CD4-positive, CD25-positive, alpha-beta regulatory T cell (primary cell): ENCODE measurements around the gene SPNS2. TPM values are rescaled to one million over a fixed set of nuclear protein-coding genes. Genes with fewer than 3 reads are reported as not detected.

Experiments
- ATAC-seq, 2 donors: fragments of 150-1000 bp; cut with Tn5 transposase; one replicate each; pipeline ENCODE4 v1.10.0; 2021; ENCODE audit warnings: low read depth in 2 of 2, moderate number of reproducible peaks in 2 of 2, moderate library complexity in 1 of 2
- DNase-seq, 3 donors: peaks; one replicate each; pipeline versions ENCODE4 v3.0.0 to v3.0.0-alpha.2; 2012 to 2022; ENCODE audit warnings: mixed read lengths in 1 of 3
- H3K27ac ChIP-seq: one replicate; pipeline ENCODE4 v1.7.0; 2013; ENCODE audit warnings: mild to moderate bottlenecking, low read length; ENCODE audit not compliant: insufficient read depth, poor library complexity, severe bottlenecking
- H3K27me3 ChIP-seq: one replicate; pipeline ENCODE4 v1.7.0; 2013; ENCODE audit warnings: low read length; ENCODE audit not compliant: control insufficient read depth, insufficient read depth
- H3K36me3 ChIP-seq: one replicate; pipeline ENCODE4 v1.7.0; 2013; ENCODE audit warnings: mild to moderate bottlenecking, low read length, moderate library complexity; ENCODE audit not compliant: control insufficient read depth, insufficient read depth
- H3K4me1 ChIP-seq: 2 replicates; pipeline ENCODE4 v1.7.0; 2013; ENCODE audit warnings: mild to moderate bottlenecking, low read length; ENCODE audit not compliant: insufficient read depth, control insufficient read depth, poor library complexity, severe bottlenecking
- H3K4me3 ChIP-seq: one replicate; pipeline ENCODE4 v1.7.0; 2013; ENCODE audit warnings: low read depth, mild to moderate bottlenecking, low read length, moderate library complexity
- H3K9me3 ChIP-seq, 2 experiments: 1 replicate in 1 of 2; 2 replicates in 1 of 2; pipeline ENCODE4 v1.7.0; 2013; ENCODE audit warnings: low read length in 2 of 2, mild to moderate bottlenecking in 1 of 2, moderate library complexity in 1 of 2; ENCODE audit not compliant: control insufficient read depth in 2 of 2
- H3K27ac Mint-ChIP-seq, 3 donors: one replicate each; pipeline ENCODE4 v1.8.0; 2020 to 2022; ENCODE audit warnings: mild to moderate bottlenecking in 3 of 3, mixed read lengths in 3 of 3, moderate library complexity in 2 of 3
- H3K27me3 Mint-ChIP-seq: one replicate; pipeline ENCODE4 v1.8.0; 2022; ENCODE audit warnings: mild to moderate bottlenecking, mixed read lengths
- H3K36me3 Mint-ChIP-seq: one replicate; pipeline ENCODE4 v1.8.0; 2020; ENCODE audit warnings: mixed read lengths
- H3K4me1 Mint-ChIP-seq, 4 donors: one replicate each; pipeline ENCODE4 v1.8.0; 2020 to 2022; ENCODE audit warnings: mixed read lengths in 4 of 4, mild to moderate bottlenecking in 1 of 4
- H3K4me3 Mint-ChIP-seq, 4 donors: one replicate each; pipeline ENCODE4 v1.8.0; 2020 to 2022; ENCODE audit warnings: mild to moderate bottlenecking in 4 of 4, mixed read lengths in 4 of 4, moderate library complexity in 3 of 4
- H3K9me3 Mint-ChIP-seq, 7 donors: one replicate each; pipeline ENCODE4 v1.8.0; 2020 to 2022; ENCODE audit warnings: mixed read lengths in 7 of 7, mild to moderate bottlenecking in 3 of 7, moderate library complexity in 2 of 7
- polyA plus RNA-seq, 4 donors: library from polyadenylated mRNA; unstranded; fragments of 300-500 nt; fragmentation: Illumina TruSeq; gene quantifications; one replicate each; pipeline ENCODE4 v1.2.3, GENCODE V29; 2021
- total RNA-seq: library from RNA; stranded (reverse); gene quantifications from one replicate; pipeline ENCODE4 v1.2.3, GENCODE V29; 2022

SPNS2 gene
- total and polyA plus RNA-seq, 5 donors from 2014 or later: 0.94 TPM; not detected in 4

- H3K4me1 ChIP-seq: peaks cover 6% of the 10 kb centered on the region
- no peaks in the 10 kb centered on the region for H3K36me3 ChIP-seq
- H3K4me3 ChIP-seq: no peak overlapping the region
- H3K9me3 ChIP-seq: no peaks in the 10 kb centered on the region
- H3K4me3 Mint-ChIP-seq: peak overlapping the region in 3 of 4 donors; percentile 28 to 87 (median 36)
- no peaks in the 10 kb centered on the region for H3K36me3 Mint-ChIP-seq
- no peak overlapping the region for H3K27ac Mint-ChIP-seq
- H3K27me3 Mint-ChIP-seq: peaks cover 32% of the 10 kb centered on the region
- H3K4me1 Mint-ChIP-seq: peaks cover 0 to 5% (median 2%) of the 10 kb centered on the region in 4 donors
- ATAC-seq (no peak), DNase-seq (no peak)
- H3K27me3 ChIP-seq: peaks cover 2% of the 10 kb centered on the region
- H3K9me3 Mint-ChIP-seq: no peaks in the 10 kb centered on the region
- H3K27ac ChIP-seq: no peak overlapping the region
Measured at GRCh38 chr17:4583206-4583605, 84.5 kb downstream of the SPNS2 start.

- DNase-seq: no peak
- H3K27me3 ChIP-seq: peaks cover 2% of the 10 kb centered on the region
Measured at GRCh38 chr17:4583782-4584100, 85.1 kb downstream of the SPNS2 start.

GRCh38 chr17:4584101-4584916, 85.6 kb downstream of the SPNS2 start, which contains the start of gene SMTNL2:
Gene SMTNL2 (plus strand): TSS chr17:4584529. CDS start chr17:4584606, 77 bp downstream.
- peak within 1 kb of the TSS in 3 of 4 donors; percentile 54 to 87 (median 73) for H3K4me3 Mint-ChIP-seq
- H3K4me1 Mint-ChIP-seq: peaks cover 0 to 5% (median 2%) of the 10 kb centered on the region in 4 donors
- no peaks in the 10 kb centered on the region for H3K9me3 ChIP-seq
- H3K4me1 ChIP-seq: peaks cover 6% of the 10 kb centered on the region
- H3K9me3 Mint-ChIP-seq: no peaks in the 10 kb centered on the region
- no peaks in the 10 kb centered on the region for H3K36me3 ChIP-seq
- H3K27ac Mint-ChIP-seq: no peak within 1 kb of the TSS
- ATAC-seq: peak in 1 of 2 donors; percentile 19
- DNase-seq: no peak
- H3K4me3 ChIP-seq: no peak within 1 kb of the TSS
- H3K27me3 ChIP-seq: peaks cover 2% of the 10 kb centered on the region
- H3K27ac ChIP-seq: no peak within 1 kb of the TSS
- peaks cover 32% of the 10 kb centered on the region for H3K27me3 Mint-ChIP-seq
- H3K36me3 Mint-ChIP-seq: no peaks in the 10 kb centered on the region

More at GRCh38 chr17:4583782-4584100, 85.1 kb downstream of the SPNS2 start:
- H3K36me3 Mint-ChIP-seq: no peaks in the 10 kb centered on the region
- H3K9me3 Mint-ChIP-seq: no peaks in the 10 kb centered on the region
- H3K27ac Mint-ChIP-seq: no peak overlapping the region
- H3K27me3 Mint-ChIP-seq: peaks cover 32% of the 10 kb centered on the region
- no peaks in the 10 kb centered on the region for H3K36me3 ChIP-seq
- peaks cover 0 to 5% (median 2%) of the 10 kb centered on the region in 4 donors for H3K4me1 Mint-ChIP-seq
- ATAC-seq: peak in 1 of 2 donors; percentile 60
- no peak overlapping the region for H3K27ac ChIP-seq
- H3K4me1 ChIP-seq: peaks cover 6% of the 10 kb centered on the region
- H3K4me3 Mint-ChIP-seq: peak overlapping the region in 3 of 4 donors; percentile 51 to 73 (median 52)
- H3K9me3 ChIP-seq: no peaks in the 10 kb centered on the region
- no peak overlapping the region for H3K4me3 ChIP-seq

- H3K4me3 ChIP-seq: no peak overlapping the region
- peak overlapping the region in 2 of 4 donors; percentile 39 to 54 for H3K4me3 Mint-ChIP-seq
Measured at GRCh38 chr17:4584917-4585637, 86.4 kb downstream of the SPNS2 start.

GRCh38 chr17:4585638-4585994, 86.9 kb downstream of the SPNS2 start:
- no peak overlapping the region for H3K4me3 Mint-ChIP-seq
- no peaks in the 10 kb centered on the region for H3K36me3 ChIP-seq
- peaks cover 0 to 5% (median 2%) of the 10 kb centered on the region in 4 donors for H3K4me1 Mint-ChIP-seq
- ATAC-seq (no peak), DNase-seq (no peak)
- H3K9me3 Mint-ChIP-seq: no peaks in the 10 kb centered on the region
- no peak overlapping the region for H3K27ac ChIP-seq
- H3K4me1 ChIP-seq: peaks cover 6% of the 10 kb centered on the region
- H3K4me3 ChIP-seq: no peak overlapping the region
- no peak overlapping the region for H3K27ac Mint-ChIP-seq
- H3K27me3 ChIP-seq: peaks cover 2% of the 10 kb centered on the region
- H3K27me3 Mint-ChIP-seq: peaks cover 39% of the 10 kb centered on the region
- H3K9me3 ChIP-seq: no peaks in the 10 kb centered on the region
- no peaks in the 10 kb centered on the region for H3K36me3 Mint-ChIP-seq

More at GRCh38 chr17:4584917-4585637, 86.4 kb downstream of the SPNS2 start:
- peaks cover 34% of the 10 kb centered on the region for H3K27me3 Mint-ChIP-seq
- ATAC-seq: no peak
- no peaks in the 10 kb centered on the region for H3K36me3 Mint-ChIP-seq
- Histone ChIP-seq H3K4me1 (peaks cover 6% of the 10 kb centered on the region), H3K9me3 (no peaks in the 10 kb centered on the region), H3K36me3 (no peaks in the 10 kb centered on the region), H3K27me3 (peaks cover 2% of the 10 kb centered on the region), H3K27ac (no peak overlapping the region)
- DNase-seq: no peak
- H3K27ac Mint-ChIP-seq: no peak overlapping the region
- H3K9me3 Mint-ChIP-seq: no peaks in the 10 kb centered on the region
- peaks cover 0 to 5% (median 2%) of the 10 kb centered on the region in 4 donors for H3K4me1 Mint-ChIP-seq

- no peak overlapping the region for H3K4me3 ChIP-seq
- peaks cover 6% of the 10 kb centered on the region for H3K4me1 ChIP-seq
- ATAC-seq: no peak
- no peaks in the 10 kb centered on the region for H3K36me3 ChIP-seq
- H3K4me3 Mint-ChIP-seq: peak overlapping the region in 1 of 4 donors; percentile 48
- no peaks in the 10 kb centered on the region for H3K9me3 Mint-ChIP-seq
- no peak overlapping the region for H3K27ac Mint-ChIP-seq
- DNase-seq: no peak
- no peak overlapping the region for H3K27ac ChIP-seq
- peaks cover 0 to 5% (median 2%) of the 10 kb centered on the region in 4 donors for H3K4me1 Mint-ChIP-seq
- H3K27me3 Mint-ChIP-seq: peaks cover 40% of the 10 kb centered on the region
- peaks cover 2% of the 10 kb centered on the region for H3K27me3 ChIP-seq
- H3K9me3 ChIP-seq: no peaks in the 10 kb centered on the region
- H3K36me3 Mint-ChIP-seq: no peaks in the 10 kb centered on the region
Measured at GRCh38 chr17:4586043-4586442, 87.4 kb downstream of the SPNS2 start.

GRCh38 chr17:4587195-4587594, 88.5 kb downstream of the SPNS2 start:
- H3K27me3 ChIP-seq: peaks cover 2% of the 10 kb centered on the region
- H3K4me1 ChIP-seq: peaks cover 6% of the 10 kb centered on the region
- peaks cover 0 to 2% (median 0%) of the 10 kb centered on the region in 7 donors for H3K9me3 Mint-ChIP-seq
- no peaks in the 10 kb centered on the region for H3K36me3 ChIP-seq
- H3K9me3 ChIP-seq: no peaks in the 10 kb centered on the region
- ATAC-seq (no peak), DNase-seq (no peak)
- H3K27ac ChIP-seq: no peak overlapping the region
- H3K27ac Mint-ChIP-seq: no peak overlapping the region
- no peak overlapping the region for H3K4me3 ChIP-seq
- H3K4me3 Mint-ChIP-seq: no peak overlapping the region
- no peaks in the 10 kb centered on the region for H3K36me3 Mint-ChIP-seq
- peaks cover 40% of the 10 kb centered on the region for H3K27me3 Mint-ChIP-seq
- H3K4me1 Mint-ChIP-seq: peaks cover 0 to 5% (median 2%) of the 10 kb centered on the region in 4 donors
